Measurements from ENCODE around the gene SCAMP2.

- TF ChIP-seq CTCF (IDR thresholded peaks at IDR 0.05; ENCODE audit: low read depth, low read length, missing input control) (no peak), YY1 (IDR thresholded peaks at IDR 0.05) (no peak), FOXA1 (IDR thresholded peaks at IDR 0.05) (no peak), JUND (IDR thresholded peaks at IDR 0.05) (no peak), ATF3 (IDR thresholded peaks at IDR 0.05) (no peak), TAF1 (conservative IDR thresholded peaks at IDR 0.05) (no peak)
Observed at GRCh38 chr15:74867466-74868038, 5.6 kb downstream of the SCAMP2 start.

Measured in liver (tissue), 3 donors.